ENCODE data around the gene SQOR.
A peak's percentile ranks its signal among the peaks of the same experiment; 100 is the strongest.

The SQOR gene

DNA sequence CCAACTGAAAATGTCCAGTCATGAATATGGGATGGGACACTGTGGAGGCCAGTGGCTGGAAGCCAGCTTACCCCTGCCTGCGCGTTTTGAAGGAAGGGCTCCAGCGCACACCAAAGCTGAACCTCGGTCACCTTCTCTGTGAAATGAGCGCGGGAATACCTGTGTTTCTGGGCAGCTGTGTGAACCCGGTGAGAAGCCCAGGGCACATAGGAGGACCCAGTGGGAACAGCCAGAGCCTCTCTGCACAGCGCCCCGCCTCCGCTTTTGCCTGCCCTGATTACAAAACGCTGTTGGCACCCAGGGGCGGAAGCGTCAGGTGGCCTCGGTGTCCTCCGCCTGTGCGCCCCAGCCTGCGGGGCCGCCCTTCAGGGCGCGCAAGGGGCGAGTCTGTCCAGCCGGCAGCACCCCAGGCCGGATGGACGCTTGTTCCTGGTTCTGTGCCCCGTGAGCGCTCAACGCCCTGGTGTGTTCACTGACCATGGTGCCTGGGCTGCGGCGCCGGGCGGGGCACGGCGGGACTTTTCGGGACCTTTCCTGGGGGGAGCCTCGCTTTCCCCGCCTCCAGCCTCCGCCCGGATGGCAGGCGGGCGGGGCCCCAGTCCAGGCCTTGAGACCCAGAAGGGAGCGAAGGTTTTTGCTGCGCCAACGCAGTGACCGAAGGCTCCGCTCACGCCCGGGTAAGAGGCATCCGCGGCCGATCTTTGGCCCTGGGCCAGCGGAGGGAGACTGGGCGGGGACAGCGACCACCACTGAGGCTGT lies at the start of gene SQOR:
Gene SQOR (plus strand): TSS at position 598 of the 759 bp plus-strand sequence. CDS start 23,895 bp downstream, outside the sequence.
- peak; percentile 24 to 49 for DNase-seq (ENCODE audit: low read depth in 2 of 2, low spot score in 1 of 2)

DNA sequence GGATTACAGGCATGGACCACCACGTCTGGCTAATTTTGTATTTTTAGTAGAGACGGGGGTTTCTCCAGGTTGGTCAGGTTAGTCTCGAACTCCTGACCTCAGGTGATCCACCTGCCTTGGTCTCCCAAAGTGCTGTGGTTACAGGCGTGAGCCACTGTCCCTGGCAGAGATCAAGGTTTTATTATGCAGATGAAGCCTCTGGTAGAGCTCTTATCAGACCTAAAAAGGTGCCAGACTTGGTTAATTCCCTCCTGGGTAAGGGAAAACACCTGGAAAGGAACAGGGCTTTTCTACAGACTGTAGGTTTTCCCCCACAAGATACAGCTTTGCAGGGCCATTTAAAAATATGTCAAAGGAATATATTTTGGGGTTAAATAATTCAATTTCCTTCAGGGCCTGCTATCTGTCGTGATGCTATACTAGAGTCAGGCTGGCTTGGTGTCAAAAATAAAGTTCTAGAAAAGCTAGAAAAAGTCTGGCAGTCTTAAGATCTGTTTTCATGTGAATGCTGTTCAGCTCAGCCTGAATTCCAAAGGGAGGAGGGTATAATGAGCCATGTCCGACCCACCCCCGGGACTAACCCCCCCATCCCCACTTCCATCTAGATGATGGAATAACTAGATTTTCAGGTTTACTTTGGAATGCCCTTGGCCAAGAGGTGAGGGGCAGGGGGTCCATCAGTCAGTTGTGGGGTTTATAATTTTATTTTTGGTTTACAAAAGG lies 49.6 kb upstream of the SQOR start:
- DNase-seq (ENCODE audit: low read depth in 2 of 2, low spot score in 1 of 2) = no peak

DNA sequence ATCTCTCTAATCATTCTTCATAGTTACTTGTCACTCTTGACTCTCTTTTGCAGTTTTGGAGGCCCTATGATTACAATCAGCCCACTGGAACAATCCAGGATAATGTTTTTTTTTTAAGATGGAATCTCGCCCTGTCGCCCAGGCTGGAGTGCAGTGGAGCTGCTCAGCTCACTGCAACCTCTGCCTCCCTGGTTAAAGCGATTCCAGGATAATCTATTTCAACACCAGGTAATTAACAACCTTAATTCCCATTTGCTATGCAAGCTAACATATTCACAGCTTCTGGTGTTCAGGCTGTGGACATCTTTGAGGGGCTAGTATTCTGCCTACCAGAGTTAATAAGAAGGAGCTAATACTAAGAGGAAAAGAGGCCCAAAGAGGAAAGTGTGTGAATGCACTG lies 48.7 kb upstream of the SQOR start:
- no peak for DNase-seq (ENCODE audit: low read depth in 2 of 2, low spot score in 1 of 2)

DNA sequence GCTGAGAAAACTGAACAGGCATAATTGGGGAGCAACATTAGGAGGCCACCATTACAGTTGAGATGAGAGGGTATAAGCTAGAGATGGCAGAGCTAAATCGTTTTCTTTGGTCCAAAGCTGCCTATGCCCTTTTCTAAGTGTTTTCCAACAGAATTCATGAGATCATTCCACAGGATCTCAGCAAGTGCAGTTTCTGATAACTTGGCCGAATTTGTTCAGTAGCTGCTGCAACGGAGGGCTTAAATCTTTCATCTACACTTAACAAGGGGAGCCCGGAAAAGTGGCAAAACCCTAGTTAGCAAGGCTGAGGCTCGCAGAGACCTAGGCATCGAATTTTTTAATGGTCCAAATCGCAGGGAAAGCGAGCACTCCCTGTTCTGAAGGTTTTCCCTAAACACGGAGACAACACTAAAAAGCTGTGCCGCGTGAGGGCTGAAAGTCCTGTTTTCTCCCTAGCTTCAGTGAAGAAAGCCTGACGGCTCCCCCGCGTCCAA lies 48.2 kb upstream of the SQOR start:
- DNase-seq (ENCODE audit: low read depth in 2 of 2, low spot score in 1 of 2) = no peak

DNA sequence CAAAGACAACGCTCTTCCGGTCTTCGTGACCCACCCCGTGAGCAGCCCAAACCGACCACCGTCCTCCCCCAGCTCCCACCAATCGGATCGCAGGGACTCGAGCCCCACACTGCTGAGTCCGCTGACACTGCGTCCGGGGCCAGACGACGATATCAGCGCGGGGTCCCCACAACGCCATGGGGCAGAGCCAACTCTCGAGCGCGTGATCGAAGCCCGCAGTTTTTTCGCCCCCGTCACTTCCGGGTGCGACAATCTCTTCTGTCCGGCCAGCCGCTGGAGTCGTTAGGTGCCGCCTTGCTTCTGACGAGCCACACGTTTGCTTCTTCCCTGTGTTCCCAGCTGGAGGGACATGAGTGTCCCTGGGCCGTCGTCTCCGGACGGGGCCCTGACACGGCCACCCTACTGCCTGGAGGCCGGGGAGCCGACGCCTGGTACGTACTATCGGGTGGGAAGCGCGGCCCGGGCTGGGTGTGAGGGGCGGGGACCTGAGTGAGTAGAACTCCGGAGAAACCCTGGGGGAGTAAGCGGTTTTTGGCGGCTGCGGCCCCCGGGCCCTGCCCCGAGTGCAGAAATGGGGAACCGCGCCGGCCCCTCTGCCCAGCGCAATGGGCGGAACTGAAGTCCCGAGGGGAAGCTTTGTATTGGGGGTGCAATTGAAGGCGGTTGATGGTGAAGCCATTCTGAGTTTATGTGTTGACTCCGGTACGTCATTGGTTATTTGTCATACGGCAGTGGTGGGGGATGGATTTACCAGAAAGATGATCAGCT lies 47.5 kb upstream of the SQOR start, which contains the start of gene BLOC1S6:
Gene BLOC1S6 (plus strand): TSS at position 285 of the 768 bp plus-strand sequence. CDS start 65 bp downstream, at position 350.
- DNase-seq (ENCODE audit: low read depth in 2 of 2, low spot score in 1 of 2) = peak; percentile 70 to 77

DNA sequence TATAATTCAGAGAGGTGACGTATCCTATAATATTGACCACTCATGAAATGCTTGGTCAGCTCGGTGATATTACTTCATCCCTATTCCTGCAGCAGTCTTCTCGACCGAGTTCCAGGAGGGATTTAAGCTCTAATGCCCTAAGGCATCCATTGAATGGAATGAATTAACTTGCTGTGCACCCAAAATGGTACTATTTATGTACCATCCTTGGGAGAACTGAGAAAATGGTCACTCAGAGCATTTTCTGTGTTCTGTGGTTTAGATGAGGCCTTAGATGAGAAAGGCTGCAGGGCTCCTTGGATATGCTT lies 47.0 kb upstream of the SQOR start:
- DNase-seq (ENCODE audit: low read depth in 2 of 2, low spot score in 1 of 2) = no peak

DNA sequence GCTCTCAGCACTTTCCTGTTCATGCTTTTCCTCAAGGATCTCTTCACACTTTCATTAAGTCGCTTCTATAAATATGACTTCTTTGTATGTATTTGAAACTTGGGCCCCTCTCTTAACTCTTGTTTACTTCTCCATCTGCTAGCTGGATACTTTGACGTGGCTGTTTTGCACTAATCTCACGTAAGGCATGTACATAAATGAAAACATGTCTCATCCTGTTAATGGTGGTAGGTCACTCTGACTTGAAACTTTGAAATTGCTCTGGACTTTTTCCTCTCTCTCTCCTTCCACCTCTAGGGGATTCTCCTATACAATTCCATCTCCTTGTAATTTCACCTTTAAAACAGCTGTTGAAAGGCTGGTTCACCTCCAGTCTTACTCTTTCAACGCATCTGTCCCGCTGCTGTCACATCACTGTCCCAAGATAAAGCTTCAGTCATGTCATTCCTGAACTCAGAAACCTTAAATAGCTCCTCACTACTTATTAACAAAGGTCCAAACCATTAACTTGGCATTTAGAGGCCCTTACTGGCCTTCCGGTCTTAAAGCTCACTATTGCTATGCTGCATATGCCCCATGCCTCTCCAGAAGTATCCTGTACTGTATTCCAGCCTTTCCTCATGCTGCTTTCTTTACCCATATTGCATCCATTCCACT lies 46.5 kb upstream of the SQOR start:
- DNase-seq (ENCODE audit: low read depth in 2 of 2, low spot score in 1 of 2) = no peak

DNA sequence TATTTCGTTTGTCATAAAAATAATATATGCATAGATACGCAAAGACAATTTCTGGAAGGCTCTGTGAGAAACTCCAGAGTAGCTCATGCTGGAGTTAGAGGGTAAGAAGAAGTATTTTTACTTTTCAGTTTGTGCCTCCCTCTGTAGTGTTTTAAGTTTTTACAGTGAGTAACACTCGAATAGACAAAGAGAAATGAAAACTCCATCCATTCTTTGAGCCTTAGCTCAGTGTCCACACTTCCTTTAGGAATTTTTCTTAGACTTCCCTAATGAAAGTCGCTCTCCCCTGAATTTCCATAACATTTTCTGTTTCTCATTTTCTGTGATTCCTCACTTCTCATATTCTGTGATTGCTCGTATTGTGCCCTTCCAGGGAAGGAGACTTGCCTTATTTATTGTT lies 45.6 kb upstream of the SQOR start:
- DNase-seq (ENCODE audit: low read depth in 2 of 2, low spot score in 1 of 2) = no peak

DNA sequence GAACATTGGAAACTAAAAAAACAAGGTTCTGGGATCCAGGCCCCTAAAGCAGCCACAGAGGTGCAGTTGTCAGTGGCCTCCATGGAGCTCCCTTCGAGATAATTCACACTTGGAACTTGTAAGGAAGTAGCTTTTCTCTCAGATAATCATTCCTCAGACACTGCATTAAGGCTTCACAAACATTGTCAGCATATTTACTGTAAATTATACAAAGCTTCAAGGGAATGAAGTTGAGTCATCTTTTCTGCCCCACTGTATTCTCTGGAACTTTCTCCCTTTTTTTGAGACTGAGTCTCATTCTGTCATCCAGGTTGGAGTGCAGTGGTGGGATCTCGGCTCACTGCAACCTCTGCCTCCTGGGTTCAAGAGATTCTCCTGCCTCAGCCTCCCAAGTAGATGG lies 40.5 kb upstream of the SQOR start:
- no peak for DNase-seq (ENCODE audit: low read depth in 2 of 2, low spot score in 1 of 2)

DNA sequence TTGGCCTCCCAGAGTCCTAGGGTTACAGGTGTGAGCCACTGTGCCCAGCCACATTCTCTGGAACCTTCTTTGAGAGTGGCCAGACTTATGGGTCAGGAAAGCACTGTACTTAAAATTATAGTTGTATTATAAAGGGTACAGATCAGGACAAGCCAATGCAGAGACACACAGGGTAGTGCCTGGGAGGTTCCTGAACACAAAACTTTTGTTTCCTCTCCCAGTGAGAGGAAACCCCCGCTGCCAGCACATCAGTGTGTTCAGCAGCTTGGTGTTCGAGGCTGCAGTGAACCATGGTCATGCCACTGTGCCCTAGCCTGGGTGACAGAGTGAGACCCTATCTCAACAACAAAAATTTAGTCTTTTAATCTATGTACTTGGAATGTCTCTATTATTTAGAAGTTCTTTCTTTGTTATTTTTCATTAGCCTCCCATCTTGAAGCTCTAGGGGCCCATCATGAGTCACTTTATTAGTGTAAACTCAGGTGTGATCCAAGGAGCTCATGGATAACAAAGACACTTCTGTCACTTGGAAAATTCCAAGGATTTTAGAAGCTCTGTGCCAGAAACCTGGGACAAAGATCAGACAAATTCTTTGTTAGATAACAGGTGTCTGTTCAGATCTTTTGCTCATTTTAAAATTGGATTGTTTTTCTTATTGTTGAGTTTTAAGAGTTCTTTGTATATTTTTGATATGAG lies 39.8 kb upstream of the SQOR start:
- DNase-seq (ENCODE audit: low read depth in 2 of 2, low spot score in 1 of 2) = no peak

DNA sequence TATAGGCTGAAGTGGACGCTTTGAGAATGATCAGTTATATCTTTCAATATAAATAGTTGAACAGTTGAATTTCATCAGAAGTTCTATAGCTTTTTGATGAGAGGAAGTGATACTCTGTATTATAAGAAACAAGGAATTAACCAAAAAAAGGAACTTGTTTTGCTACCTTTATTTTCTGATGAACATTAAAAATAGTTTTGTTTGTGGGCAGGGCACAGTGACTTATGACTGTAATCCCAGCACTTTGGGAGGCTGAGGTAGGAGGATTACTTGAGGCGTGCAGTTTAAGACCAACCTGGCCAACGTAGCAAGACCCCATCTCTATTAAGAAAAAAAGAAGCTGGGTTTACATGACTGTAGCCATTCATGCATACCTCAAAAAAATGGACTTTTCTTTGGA lies 30.9 kb upstream of the SQOR start:
- DNase-seq (ENCODE audit: low read depth in 2 of 2, low spot score in 1 of 2) = no peak

DNA sequence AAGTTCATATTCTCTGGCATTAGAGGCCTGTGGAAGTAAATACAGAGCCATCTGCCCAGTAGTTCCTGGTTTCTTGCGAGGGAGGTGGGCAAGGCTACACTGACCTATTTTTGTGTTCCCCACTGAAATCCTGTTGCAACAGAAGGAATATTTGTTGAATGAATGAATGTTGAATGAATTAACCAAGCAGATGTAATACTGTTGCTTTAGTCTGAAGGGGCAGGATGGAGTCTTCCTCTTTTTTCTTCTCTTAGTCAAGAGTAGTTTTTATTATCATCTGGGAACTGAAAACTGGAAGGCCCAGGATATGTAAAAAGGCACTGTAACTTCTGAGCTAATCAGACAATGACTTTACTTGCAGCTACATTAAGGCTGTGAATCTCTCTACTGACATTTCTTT lies 30.5 kb upstream of the SQOR start:
- DNase-seq (ENCODE audit: low read depth in 2 of 2, low spot score in 1 of 2) = no peak

DNA sequence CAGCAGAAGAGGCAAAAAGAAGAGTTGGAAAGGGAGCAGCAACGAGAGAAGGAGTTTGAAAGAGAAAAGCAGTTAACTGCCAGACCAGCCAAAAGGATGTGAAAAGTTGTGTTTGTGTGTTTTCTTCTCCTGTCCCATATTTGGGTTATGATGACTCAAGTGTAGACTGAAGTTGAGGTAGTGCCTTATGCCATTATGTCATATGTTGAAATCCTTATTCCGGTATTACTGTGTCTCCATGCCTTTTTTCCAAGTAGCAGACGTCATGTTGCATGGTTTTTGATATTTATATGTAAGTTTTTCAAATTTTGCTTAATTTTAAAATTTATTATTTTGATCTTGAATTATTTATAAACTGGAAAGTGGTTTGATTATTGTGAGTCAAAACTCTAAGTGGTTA lies 28.4 kb upstream of the SQOR start:
- no peak for DNase-seq (ENCODE audit: low read depth in 2 of 2, low spot score in 1 of 2)

DNA sequence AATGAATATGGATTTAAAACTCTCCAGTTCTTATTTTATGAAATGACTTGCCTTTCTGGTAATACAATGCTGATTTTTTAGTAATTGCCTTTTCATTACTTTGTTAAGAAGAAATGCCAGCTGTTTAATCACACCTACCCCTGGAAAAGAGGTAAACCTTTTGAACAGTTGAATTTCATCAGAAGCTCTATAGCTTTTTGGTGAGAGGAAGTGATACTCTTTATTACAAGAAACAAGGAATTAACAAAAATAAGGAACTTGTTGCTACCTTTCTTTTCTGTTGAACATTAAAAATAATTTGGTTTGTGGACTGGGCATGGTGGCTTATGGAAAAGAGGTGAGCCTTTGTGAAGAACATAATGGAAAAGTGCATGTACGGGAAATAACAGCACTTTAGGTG lies 28.0 kb upstream of the SQOR start:
- DNase-seq (ENCODE audit: low read depth in 2 of 2, low spot score in 1 of 2) = no peak

DNA sequence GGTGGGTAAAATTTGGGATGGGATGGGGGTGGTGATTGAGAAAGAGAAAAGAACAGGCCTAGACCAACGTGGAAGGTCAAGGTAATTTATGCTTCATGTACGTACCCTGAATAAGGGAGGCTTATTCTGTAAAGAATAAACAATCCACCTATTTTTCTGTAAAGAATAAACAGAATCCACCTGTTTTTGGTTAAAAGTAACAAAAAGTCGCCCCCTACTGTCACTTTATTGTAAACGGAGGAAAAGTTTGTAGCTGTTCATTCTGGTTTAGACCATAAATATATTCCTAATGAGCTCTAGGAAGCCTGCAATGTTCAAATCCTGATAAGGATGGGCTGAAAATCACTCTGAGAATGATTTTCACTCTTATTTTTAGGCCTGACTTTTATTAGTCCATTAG lies 23.5 kb upstream of the SQOR start:
- DNase-seq (ENCODE audit: low read depth in 2 of 2, low spot score in 1 of 2) = no peak

DNA sequence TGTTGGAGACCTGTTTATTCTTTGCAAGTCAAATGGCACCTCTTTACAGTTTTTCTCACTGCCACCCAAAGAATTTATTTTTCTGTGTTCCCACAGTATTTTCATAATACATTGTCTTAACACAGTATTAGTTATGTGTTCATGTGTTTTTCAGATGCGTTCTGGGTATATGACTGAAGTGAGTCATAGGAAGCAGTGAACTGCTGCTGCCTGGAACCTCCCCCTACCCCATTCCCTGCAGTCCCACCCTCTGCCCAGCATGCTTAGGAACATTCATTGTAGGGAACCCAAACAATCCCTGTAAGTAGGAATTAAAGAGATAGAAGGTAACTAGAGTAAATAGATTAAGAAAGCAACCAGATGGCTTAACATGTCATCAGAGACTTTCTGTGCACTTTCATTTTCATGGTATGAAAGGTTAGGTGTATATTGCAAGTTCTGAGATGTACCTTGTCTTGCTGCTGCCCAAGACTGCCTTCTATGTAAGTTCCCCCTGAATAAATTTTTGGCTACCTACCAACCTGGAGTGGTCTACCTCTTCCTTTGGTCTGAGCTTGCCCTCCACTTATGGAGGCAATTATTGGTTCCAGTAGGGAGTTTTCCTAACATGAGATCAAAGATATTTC lies 21.9 kb upstream of the SQOR start:
- DNase-seq (ENCODE audit: low read depth in 2 of 2, low spot score in 1 of 2) = no peak

DNA sequence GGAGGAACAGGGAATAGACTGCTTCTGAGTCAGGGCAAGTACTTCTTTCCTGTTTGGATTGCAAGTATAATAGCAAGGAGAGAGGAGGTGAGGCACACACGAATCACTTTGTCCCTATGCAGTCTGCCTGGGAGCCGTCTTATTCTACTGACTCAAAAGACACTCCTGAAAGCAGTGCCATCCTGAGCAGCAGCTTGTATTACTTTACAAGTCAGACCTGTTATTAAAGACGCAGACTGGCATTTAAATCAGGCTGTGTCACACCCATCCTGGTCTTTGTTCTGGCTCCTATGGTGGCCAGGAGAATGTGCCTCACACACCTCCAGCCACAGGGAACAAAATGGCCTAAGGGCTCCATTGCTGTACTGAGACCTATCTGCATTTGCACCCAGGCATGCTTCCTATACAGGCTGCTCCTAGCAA lies 17.9 kb upstream of the SQOR start:
- no peak for DNase-seq (ENCODE audit: low read depth in 2 of 2, low spot score in 1 of 2)

DNA sequence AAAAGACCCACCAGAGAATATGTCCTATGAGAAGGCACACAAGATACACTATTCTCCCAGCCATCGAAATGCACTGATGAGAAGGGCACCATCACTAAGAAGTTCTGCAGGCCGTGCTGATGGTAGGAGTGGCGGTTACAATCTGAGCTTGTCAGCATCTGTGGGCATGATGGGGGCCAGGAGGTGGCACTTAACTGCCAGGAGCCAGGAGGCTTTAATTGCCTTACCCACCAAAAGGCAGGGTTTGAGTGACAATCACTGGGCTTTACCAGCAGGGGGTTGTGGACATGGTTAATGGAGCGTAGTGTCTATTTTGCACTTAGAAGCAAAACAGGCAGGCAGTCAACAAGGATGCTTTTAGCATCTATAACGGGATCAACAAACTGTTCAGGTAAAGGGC lies 16.0 kb upstream of the SQOR start:
- no peak for DNase-seq (ENCODE audit: low read depth in 2 of 2, low spot score in 1 of 2)

DNA sequence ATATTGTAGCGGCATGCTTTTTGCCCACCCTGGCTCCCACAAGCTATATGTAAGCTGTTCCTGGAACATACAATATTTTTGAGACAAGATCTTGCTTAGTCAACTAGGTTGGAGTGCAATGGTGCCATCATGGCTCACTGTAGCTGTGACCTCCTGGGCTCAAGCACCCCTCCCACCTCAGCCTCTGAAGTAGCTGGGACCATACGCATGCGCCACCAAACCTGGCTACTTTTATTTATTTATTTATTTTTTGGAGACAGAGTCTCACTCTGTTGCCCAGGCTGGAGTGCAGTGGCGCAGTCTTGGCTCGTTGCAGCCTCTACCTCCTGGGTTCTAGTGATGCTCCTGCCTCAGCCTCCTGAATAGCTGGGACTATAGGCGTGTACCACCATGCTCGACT lies 6.7 kb upstream of the SQOR start:
- DNase-seq (ENCODE audit: low read depth in 2 of 2, low spot score in 1 of 2) = no peak

Measured in stimulated activated CD8-positive, alpha-beta memory T cell treated with anti-CD3 and anti-CD28 coated beads, Interleukin-4, amount 100 ng/mL, for 4 hours (primary cell).